PC-9 (cell line): Measurements from ENCODE around the gene NUTM2D.
"Not testable (repeated sequence)": the region's sequence is repeated elsewhere in the genome, so short reads cannot be mapped to it uniquely, and the experiment has no call there.

Experiments used
- EZH2 ChIP-seq: fragments of 200-600 bp; sonication (generic); IDR thresholded peaks from 2 replicates; pipeline ENCODE4 v1.8.0; 2017; ENCODE audit warnings: antibody characterized with exemption, low read depth
- TF ChIP-seq, protein P1 (sequence below): fragments of 200-600 bp; sonication (generic); conservative IDR thresholded peaks from 2 replicates; pipeline ENCODE4 v1.6.1; 2017; ENCODE audit warnings: mixed run types, antibody characterized with exemption, mild to moderate bottlenecking, moderate library complexity

GRCh38 chr10:87324559-87324958 lies 33.0 kb upstream of the NUTM2D start:
- TF ChIP-seq, protein P1, sequence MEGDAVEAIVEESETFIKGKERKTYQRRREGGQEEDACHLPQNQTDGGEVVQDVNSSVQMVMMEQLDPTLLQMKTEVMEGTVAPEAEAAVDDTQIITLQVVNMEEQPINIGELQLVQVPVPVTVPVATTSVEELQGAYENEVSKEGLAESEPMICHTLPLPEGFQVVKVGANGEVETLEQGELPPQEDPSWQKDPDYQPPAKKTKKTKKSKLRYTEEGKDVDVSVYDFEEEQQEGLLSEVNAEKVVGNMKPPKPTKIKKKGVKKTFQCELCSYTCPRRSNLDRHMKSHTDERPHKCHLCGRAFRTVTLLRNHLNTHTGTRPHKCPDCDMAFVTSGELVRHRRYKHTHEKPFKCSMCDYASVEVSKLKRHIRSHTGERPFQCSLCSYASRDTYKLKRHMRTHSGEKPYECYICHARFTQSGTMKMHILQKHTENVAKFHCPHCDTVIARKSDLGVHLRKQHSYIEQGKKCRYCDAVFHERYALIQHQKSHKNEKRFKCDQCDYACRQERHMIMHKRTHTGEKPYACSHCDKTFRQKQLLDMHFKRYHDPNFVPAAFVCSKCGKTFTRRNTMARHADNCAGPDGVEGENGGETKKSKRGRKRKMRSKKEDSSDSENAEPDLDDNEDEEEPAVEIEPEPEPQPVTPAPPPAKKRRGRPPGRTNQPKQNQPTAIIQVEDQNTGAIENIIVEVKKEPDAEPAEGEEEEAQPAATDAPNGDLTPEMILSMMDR, result not testable (repeated sequence)
- TF ChIP-seq EZH2, result not testable (repeated sequence)
